GM12892 (cell line): ENCODE data around the gene MEG3.

Experiments used
- POLR2A ChIP-seq: IDR thresholded peaks from 2 replicates; pipeline ENCODE4 v1.6.1; 2011; ENCODE audit warnings: low read depth, low read length, control low read depth
- POLR2AphosphoS5 ChIP-seq: IDR thresholded peaks from 2 replicates; pipeline ENCODE4 v1.6.1; 2011; ENCODE audit warnings: low read depth, low read length, control low read depth
- TAF1 ChIP-seq: IDR thresholded peaks from 2 replicates; pipeline ENCODE4 v1.6.1; 2011; ENCODE audit warnings: low read depth, mild to moderate bottlenecking, control low read depth, low read length, borderline replicate concordance

GRCh38 chr14:100855256-100855930 lies 29.5 kb downstream of the MEG3 start:
- no peak for TF ChIP-seq POLR2AphosphoS5
- no peak for TF ChIP-seq POLR2A
- no peak for TF ChIP-seq TAF1
